PC-3 (cell line): ENCODE data around the gene TTLL10. TPM values are rescaled to one million over a fixed set of nuclear protein-coding genes. Genes with fewer than 3 reads are reported as not detected.
"Not testable (repeated sequence)": the region's sequence is repeated elsewhere in the genome, so short reads cannot be mapped to it uniquely, and the experiment has no call there.

ENCODE experiments used
- ATAC-seq: fragments of 200-7000 bp; cut with Tn5 transposase; 2 replicates; pipeline ENCODE4 v1.9.1; 2020; ENCODE audit warnings: mild to moderate bottlenecking, moderate library complexity
- BruUV-seq: library from RNA; stranded (reverse); fragments of 400-500 nt; replicated peaks from 2 replicates; lab custom pipeline; 2021; lab: Mats Ljungman, UMichigan
- CTCF ChIA-PET: fragments of 300-600 bp; sonication (Branson Sonifier 250); formaldehyde crosslinking; loops from one replicate; lab custom pipeline; 2022; ENCODE audit warnings: antibody characterized with exemption; lab: Charles Lee
- POLR2A ChIA-PET: fragments of 300-600 bp; sonication (Branson Sonifier 250); formaldehyde crosslinking; loops from one replicate; lab custom pipeline; 2022; ENCODE audit warnings: antibody characterized with exemption; ENCODE audit not compliant: unreplicated experiment; lab: Charles Lee
- DNase-seq: peaks from one replicate; pipeline ENCODE4 v3.0.0-alpha.2; 2015
- H2AFZ ChIP-seq: fragments of 300-600 bp; sonication (generic); 2 replicates; pipeline ENCODE4 v1.6.0; 2016; ENCODE audit warnings: antibody characterized with exemption, low read length
- H3F3A ChIP-seq: fragments of 300-600 bp; sonication (generic); one replicate; pipeline ENCODE4 v1.6.0; 2017; ENCODE audit warnings: antibody characterized with exemption, low read length, control low read depth, mild to moderate bottlenecking; ENCODE audit not compliant: unreplicated experiment
- H3K27ac ChIP-seq: fragments of 300-600 bp; sonication (generic); 2 replicates; pipeline ENCODE4 v1.5.1; 2016; ENCODE audit warnings: mild to moderate bottlenecking, low read length
- H3K27me3 ChIP-seq: fragments of 300-600 bp; sonication (generic); 2 replicates; pipeline ENCODE4 v1.6.1; 2016; ENCODE audit warnings: low read length, mixed read lengths
- H3K36me3 ChIP-seq: fragments of 300-600 bp; sonication (generic); 2 replicates; pipeline ENCODE4 v1.6.1; 2016; ENCODE audit warnings: low read depth, mixed run types, low read length, mixed read lengths
- H3K4me1 ChIP-seq: fragments of 300-600 bp; sonication (generic); 2 replicates; pipeline ENCODE4 v1.5.1; 2016; ENCODE audit warnings: low read length; ENCODE audit not compliant: insufficient read depth
- H3K4me2 ChIP-seq: fragments of 300-600 bp; sonication (generic); 2 replicates; pipeline ENCODE4 v1.6.0; 2016; ENCODE audit warnings: low read length
- H3K4me3 ChIP-seq: fragments of 300-600 bp; sonication (generic); 2 replicates; pipeline ENCODE4 v1.5.1; 2016; ENCODE audit warnings: mild to moderate bottlenecking, low read length, mixed read lengths
- H3K79me2 ChIP-seq: fragments of 300-600 bp; sonication (generic); 2 replicates; pipeline ENCODE4 v1.6.1; 2017; ENCODE audit warnings: low read length, mixed read lengths
- H3K9ac ChIP-seq: fragments of 300-600 bp; sonication (generic); 2 replicates; pipeline ENCODE4 v1.6.0; 2016; ENCODE audit warnings: mild to moderate bottlenecking, low read length
- H3K9me2 ChIP-seq: fragments of 300-600 bp; sonication (generic); replicated peaks from 2 replicates; pipeline ENCODE4 v1.6.1; 2016; ENCODE audit warnings: mixed run types, low read length, mixed read lengths
- H3K9me3 ChIP-seq: fragments of 300-600 bp; sonication (generic); 2 replicates; pipeline ENCODE4 v1.6.1; 2016; ENCODE audit warnings: low read length, mixed read lengths
- H4K20me1 ChIP-seq: fragments of 300-600 bp; sonication (generic); 2 replicates; pipeline ENCODE4 v1.6.1; 2016; ENCODE audit warnings: low read length, mixed read lengths
- EZH2 ChIP-seq: fragments of 300-600 bp; sonication (generic); IDR thresholded peaks from one replicate; pipeline ENCODE4 v1.6.1; 2017; ENCODE audit warnings: antibody characterized with exemption, mild to moderate bottlenecking, low read length; ENCODE audit not compliant: unreplicated experiment
- EZH2phosphoT487 ChIP-seq: fragments of 300-600 bp; sonication (generic); IDR thresholded peaks from 2 replicates; pipeline ENCODE4 v1.6.1; 2018; ENCODE audit warnings: mild to moderate bottlenecking, antibody characterized with exemption, low read length, borderline replicate concordance
- intact Hi-C: fragments of 100-400 bp; cut with micrococcal nuclease; formaldehyde crosslinking; loops from 2 replicates; pipeline ENCODE4 v1.9.0; 2023
- total RNA-seq: library from RNA; depleted of rRNA; stranded (reverse); fragments of >200 nt; gene quantifications from 2 replicates; pipeline ENCODE4 v1.2.3, GENCODE V29; 2014
- TF ChIP-seq, protein P1 (sequence below): fragments of 300-600 bp; sonication (generic); conservative IDR thresholded peaks from 2 replicates; pipeline ENCODE4 v1.5.1; 2017; ENCODE audit warnings: antibody characterized with exemption, low read depth, mild to moderate bottlenecking, low read length

The TTLL10 gene
- total RNA-seq, 1 experiment from 2014 or later = 0.36 TPM

DNA sequence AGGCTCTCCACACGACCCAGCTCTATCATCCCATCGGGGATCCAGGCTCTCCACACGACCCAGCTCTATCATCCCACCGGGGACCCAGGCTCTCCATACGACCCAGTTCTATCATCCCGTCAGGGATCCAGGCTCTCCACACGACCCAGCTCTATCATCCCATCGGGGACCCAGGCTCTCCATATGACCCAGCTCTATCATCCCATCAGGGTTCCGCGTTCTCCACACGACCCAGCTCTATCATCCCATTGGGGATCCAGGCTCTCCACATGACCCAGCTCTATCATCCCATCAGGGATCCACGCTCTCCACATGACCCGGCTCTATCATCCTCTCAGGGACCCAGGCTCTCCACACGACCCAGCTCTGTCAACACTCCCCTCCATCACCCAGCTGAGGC is 20.5 kb upstream of the TTLL10 start:
- H3K4me2 ChIP-seq, H3K79me2 ChIP-seq, H2AFZ ChIP-seq, H3K4me3 ChIP-seq, POLR2A ChIA-PET, H3K36me3 ChIP-seq, H3F3A ChIP-seq, H3K9me3 ChIP-seq, CTCF ChIA-PET, H3K27me3 ChIP-seq, H3K9ac ChIP-seq, DNase-seq, H3K9me2 ChIP-seq, intact Hi-C loops, BruUV-seq, H4K20me1 ChIP-seq, ATAC-seq, H3K27ac ChIP-seq: not testable (repeated sequence)
- H3K4me1 ChIP-seq = peaks cover 17% of the 10 kb centered on the region

DNA sequence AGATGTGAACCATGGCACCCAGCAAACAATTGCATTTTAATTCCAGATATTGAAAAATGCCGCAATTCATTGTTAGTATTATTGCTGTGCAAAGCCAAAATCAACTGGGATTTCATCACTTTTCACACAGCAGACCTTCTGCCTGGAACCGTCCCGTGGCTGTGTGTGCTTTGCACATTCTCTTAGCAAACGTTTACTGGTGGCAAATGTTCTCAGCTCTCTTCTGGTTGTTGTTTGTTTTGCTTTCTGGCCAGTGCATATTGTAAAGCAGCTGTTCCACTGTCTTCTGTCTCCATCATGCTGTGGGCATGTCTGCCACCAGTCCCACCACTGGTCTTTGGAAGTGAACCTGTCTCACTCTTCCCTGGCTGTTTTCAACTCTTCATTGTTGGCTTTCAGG is 19.8 kb upstream of the TTLL10 start:
- H3K4me1 ChIP-seq = peaks cover 24% of the 10 kb centered on the region
- no peak overlapping the region for H3K27ac ChIP-seq
- H3K4me2 ChIP-seq = no peak overlapping the region
- H3K4me3 ChIP-seq = no peak overlapping the region
- TF ChIP-seq EZH2 (no peak), EZH2phosphoT487 (no peak)
- TF ChIP-seq, protein P1, sequence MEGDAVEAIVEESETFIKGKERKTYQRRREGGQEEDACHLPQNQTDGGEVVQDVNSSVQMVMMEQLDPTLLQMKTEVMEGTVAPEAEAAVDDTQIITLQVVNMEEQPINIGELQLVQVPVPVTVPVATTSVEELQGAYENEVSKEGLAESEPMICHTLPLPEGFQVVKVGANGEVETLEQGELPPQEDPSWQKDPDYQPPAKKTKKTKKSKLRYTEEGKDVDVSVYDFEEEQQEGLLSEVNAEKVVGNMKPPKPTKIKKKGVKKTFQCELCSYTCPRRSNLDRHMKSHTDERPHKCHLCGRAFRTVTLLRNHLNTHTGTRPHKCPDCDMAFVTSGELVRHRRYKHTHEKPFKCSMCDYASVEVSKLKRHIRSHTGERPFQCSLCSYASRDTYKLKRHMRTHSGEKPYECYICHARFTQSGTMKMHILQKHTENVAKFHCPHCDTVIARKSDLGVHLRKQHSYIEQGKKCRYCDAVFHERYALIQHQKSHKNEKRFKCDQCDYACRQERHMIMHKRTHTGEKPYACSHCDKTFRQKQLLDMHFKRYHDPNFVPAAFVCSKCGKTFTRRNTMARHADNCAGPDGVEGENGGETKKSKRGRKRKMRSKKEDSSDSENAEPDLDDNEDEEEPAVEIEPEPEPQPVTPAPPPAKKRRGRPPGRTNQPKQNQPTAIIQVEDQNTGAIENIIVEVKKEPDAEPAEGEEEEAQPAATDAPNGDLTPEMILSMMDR = no peak
- ATAC-seq (no peak), DNase-seq (no peak)
- H3F3A ChIP-seq = no peaks in the 10 kb centered on the region
- no TSS peak for BruUV-seq
- ChIA-PET POLR2A (no interaction called here), CTCF (no interaction called here)
- H4K20me1 ChIP-seq = no peaks in the 10 kb centered on the region
- no peak overlapping the region for H2AFZ ChIP-seq
- H3K27me3 ChIP-seq = no peaks in the 10 kb centered on the region
- H3K9ac ChIP-seq = no peak overlapping the region
- H3K79me2 ChIP-seq = no peaks in the 10 kb centered on the region
- H3K9me2 ChIP-seq = no peaks in the 10 kb centered on the region
- intact Hi-C loops = no loop called here
- H3K9me3 ChIP-seq = no peaks in the 10 kb centered on the region
- no peaks in the 10 kb centered on the region for H3K36me3 ChIP-seq

DNA sequence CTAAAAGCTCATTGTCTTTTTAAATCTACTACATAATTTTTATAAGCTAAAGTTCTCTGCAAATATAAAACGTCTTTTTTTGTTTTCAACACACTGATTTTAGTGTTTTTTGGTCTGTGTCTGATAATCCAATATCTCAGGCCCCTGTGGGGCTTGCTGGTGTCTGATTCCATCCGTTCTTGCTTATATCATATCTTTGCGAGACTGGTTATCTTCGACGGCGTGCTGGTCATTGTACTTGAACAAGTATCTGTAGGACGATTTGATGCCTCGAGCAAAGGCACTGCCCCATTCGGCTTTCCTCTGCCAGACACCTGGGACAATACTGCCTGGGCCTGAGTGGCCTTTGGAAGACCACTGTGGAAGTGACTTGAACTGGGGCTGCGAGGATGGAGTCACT is 18.4 kb upstream of the TTLL10 start:
- intact Hi-C loops = no loop called here
- ChIA-PET CTCF (interaction anchor here (0.6 kb wide), 1 partner anchor 141 kb away, joined by 3 read pairs; no protein-coding TSS in a partner anchor), POLR2A (interaction anchor here (0.6 kb wide), 1 partner anchor 82 kb away, joined by 4 read pairs; no protein-coding TSS in a partner anchor)
- no peak overlapping the region for H3K4me3 ChIP-seq
- no peaks in the 10 kb centered on the region for H3K79me2 ChIP-seq
- H3K27ac ChIP-seq = no peak overlapping the region
- H3K27me3 ChIP-seq = no peaks in the 10 kb centered on the region
- H3K9me2 ChIP-seq = no peaks in the 10 kb centered on the region
- H3K9ac ChIP-seq = no peak overlapping the region
- no peaks in the 10 kb centered on the region for H3K36me3 ChIP-seq
- no peak overlapping the region for H3K4me2 ChIP-seq
- DNase-seq (no peak), ATAC-seq (no peak)
- H2AFZ ChIP-seq = no peak overlapping the region
- H4K20me1 ChIP-seq = no peaks in the 10 kb centered on the region
- no TSS peak for BruUV-seq
- peaks cover 18% of the 10 kb centered on the region for H3K4me1 ChIP-seq
- H3F3A ChIP-seq = no peaks in the 10 kb centered on the region
- H3K9me3 ChIP-seq = no peaks in the 10 kb centered on the region
- TF ChIP-seq EZH2phosphoT487 (no peak), EZH2 (no peak)
- TF ChIP-seq, protein P1 = no peak
